ENCODE results near the gene RIN3.
A peak's percentile ranks its signal among the peaks of the same experiment; 100 is the strongest.
"Not testable (repeated sequence)": the region's sequence is repeated elsewhere in the genome, so short reads cannot be mapped to it uniquely, and the experiment has no call there.

Gene RIN3

GRCh38 chr14:92529903-92530302 is 16.3 kb downstream of the RIN3 start:
- no peak for TF ChIP-seq CTCF (IDR thresholded peaks at IDR 0.05; ENCODE audit: unreplicated experiment in 3 of 3)
- no peaks in the 10 kb centered on the region for H3K36me3 Mint-ChIP-seq (ENCODE audit: low read depth)

GRCh38 chr14:92531106-92531873 is 17.7 kb downstream of the RIN3 start:
- no peaks in the 10 kb centered on the region for H3K9me3 Mint-ChIP-seq
- peaks cover 6% of the 10 kb centered on the region for H3K4me1 Mint-ChIP-seq
- TF ChIP-seq CTCF (IDR thresholded peaks at IDR 0.05; ENCODE audit: unreplicated experiment in 3 of 3), result no peak
- H3K4me3 Mint-ChIP-seq, result no peak overlapping the region
- no peak overlapping the region for H3K27ac Mint-ChIP-seq
- no peaks in the 10 kb centered on the region for H3K27me3 Mint-ChIP-seq (ENCODE audit: low read depth)
- no peaks in the 10 kb centered on the region for H3K36me3 Mint-ChIP-seq (ENCODE audit: low read depth)

More at GRCh38 chr14:92529903-92530302, 16.3 kb downstream of the RIN3 start:
- H3K27ac Mint-ChIP-seq, result no peak overlapping the region
- peaks cover 2% of the 10 kb centered on the region for H3K4me1 Mint-ChIP-seq
- H3K27me3 Mint-ChIP-seq (ENCODE audit: low read depth), result no peaks in the 10 kb centered on the region
- H3K9me3 Mint-ChIP-seq, result no peaks in the 10 kb centered on the region
- H3K4me3 Mint-ChIP-seq, result no peak overlapping the region

GRCh38 chr14:92532490-92533163 is 19.0 kb downstream of the RIN3 start:
- no peaks in the 10 kb centered on the region for H3K9me3 Mint-ChIP-seq
- no peaks in the 10 kb centered on the region for H3K27me3 Mint-ChIP-seq (ENCODE audit: low read depth)
- TF ChIP-seq CTCF (IDR thresholded peaks at IDR 0.05; ENCODE audit: unreplicated experiment in 3 of 3), result no peak
- H3K4me3 Mint-ChIP-seq, result no peak overlapping the region
- peaks cover 6% of the 10 kb centered on the region for H3K4me1 Mint-ChIP-seq
- H3K27ac Mint-ChIP-seq, result no peak overlapping the region
- H3K36me3 Mint-ChIP-seq (ENCODE audit: low read depth), result no peaks in the 10 kb centered on the region

GRCh38 chr14:92534932-92535643 is 21.5 kb downstream of the RIN3 start:
- Mint-ChIP-seq H3K9me3 (no peaks in the 10 kb centered on the region), H3K36me3 (ENCODE audit: low read depth) (no peaks in the 10 kb centered on the region), H3K27me3 (ENCODE audit: low read depth) (no peaks in the 10 kb centered on the region), H3K27ac (no peak overlapping the region), H3K4me3 (no peak overlapping the region), H3K4me1 (peaks cover 11% of the 10 kb centered on the region)
- no peak for TF ChIP-seq CTCF (IDR thresholded peaks at IDR 0.05; ENCODE audit: unreplicated experiment in 3 of 3)

- not testable (repeated sequence) for H3K27me3 Mint-ChIP-seq (ENCODE audit: low read depth); H3K9me3 Mint-ChIP-seq; H3K27ac Mint-ChIP-seq; H3K36me3 Mint-ChIP-seq (ENCODE audit: low read depth); H3K4me3 Mint-ChIP-seq
- peaks cover 23% of the 10 kb centered on the region for H3K4me1 Mint-ChIP-seq
These were observed 22.6 kb downstream of the RIN3 start for GRCh38 chr14:92536231-92536630.

GRCh38 chr14:92538412-92538985 is 24.9 kb downstream of the RIN3 start:
- Mint-ChIP-seq H3K4me3 (no peak overlapping the region), H3K36me3 (ENCODE audit: low read depth) (no peaks in the 10 kb centered on the region), H3K4me1 (peaks cover 23% of the 10 kb centered on the region), H3K27me3 (ENCODE audit: low read depth) (peaks cover 8% of the 10 kb centered on the region), H3K9me3 (peaks cover 3% of the 10 kb centered on the region), H3K27ac (peak overlapping the region in 1 of 3 experiments; percentile 40)
- no peak for TF ChIP-seq CTCF (IDR thresholded peaks at IDR 0.05; ENCODE audit: unreplicated experiment in 3 of 3)

All from nephron (organoid).